Measurements from ENCODE around the gene INPP5K.

INPP5K gene

DNA sequence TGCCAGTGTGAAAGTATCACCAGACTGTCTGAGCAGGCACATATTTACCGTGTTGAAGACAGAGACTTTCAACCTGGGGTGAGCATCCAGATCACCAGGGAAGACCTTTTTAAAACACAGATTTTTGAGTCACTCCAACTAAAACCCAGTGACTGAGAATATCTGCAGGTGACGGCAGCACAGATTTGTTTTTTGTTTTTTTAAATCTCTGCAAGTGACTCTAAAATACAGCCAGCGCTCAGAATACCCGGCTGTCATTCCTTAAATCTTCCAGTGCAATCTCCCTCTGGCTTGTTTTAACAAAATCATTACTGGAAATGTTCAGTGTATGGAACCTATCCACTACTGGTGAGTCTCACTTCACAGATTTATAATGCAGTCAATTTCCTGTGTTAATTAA is 19.3 kb upstream of the INPP5K start:
- H3K9me3 ChIP-seq (ENCODE audit: control insufficient read depth, insufficient read depth, low read depth, low read length) = no peaks in the 10 kb centered on the region
- TF ChIP-seq ZNF529 (tag by site-specific recombination; IDR thresholded peaks at IDR 0.05; ENCODE audit: insufficient replicate concordance) (no peak), ZNF658 (tag by site-specific recombination; IDR thresholded peaks at IDR 0.05) (no peak), ZNF600 (tag by site-specific recombination; IDR thresholded peaks at IDR 0.05) (no peak), ZNF221 (tag by site-specific recombination; IDR thresholded peaks at IDR 0.05; ENCODE audit: borderline replicate concordance) (no peak), IKZF3 (tag by site-specific recombination; IDR thresholded peaks at IDR 0.05) (no peak), ZNF211 (tag by site-specific recombination; IDR thresholded peaks at IDR 0.05; ENCODE audit: low read depth) (no peak), REPIN1 (tag by site-specific recombination; IDR thresholded peaks at IDR 0.05; ENCODE audit: low read depth) (no peak), ZFP41 (tag by site-specific recombination; IDR thresholded peaks at IDR 0.05; ENCODE audit: borderline replicate concordance) (no peak), ZNF354C (tag by site-specific recombination; IDR thresholded peaks at IDR 0.05; ENCODE audit: borderline replicate concordance, low read depth) (no peak), ZNF394 (tag by site-specific recombination; IDR thresholded peaks at IDR 0.05; ENCODE audit: borderline replicate concordance) (no peak), ZNF747 (tag by site-specific recombination; IDR thresholded peaks at IDR 0.05) (no peak), ZNF138 (tag by site-specific recombination; IDR thresholded peaks at IDR 0.05; ENCODE audit: borderline replicate concordance) (no peak), ZNF768 (tag by site-specific recombination; IDR thresholded peaks at IDR 0.05) (no peak), ZNF155 (tag by site-specific recombination; IDR thresholded peaks at IDR 0.05) (no peak)
- TF ChIP-seq, protein P1, sequence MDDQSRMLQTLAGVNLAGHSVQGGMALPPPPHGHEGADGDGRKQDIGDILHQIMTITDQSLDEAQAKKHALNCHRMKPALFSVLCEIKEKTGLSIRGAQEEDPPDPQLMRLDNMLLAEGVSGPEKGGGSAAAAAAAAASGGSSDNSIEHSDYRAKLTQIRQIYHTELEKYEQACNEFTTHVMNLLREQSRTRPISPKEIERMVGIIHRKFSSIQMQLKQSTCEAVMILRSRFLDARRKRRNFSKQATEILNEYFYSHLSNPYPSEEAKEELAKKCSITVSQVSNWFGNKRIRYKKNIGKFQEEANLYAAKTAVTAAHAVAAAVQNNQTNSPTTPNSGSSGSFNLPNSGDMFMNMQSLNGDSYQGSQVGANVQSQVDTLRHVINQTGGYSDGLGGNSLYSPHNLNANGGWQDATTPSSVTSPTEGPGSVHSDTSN (CRISPR knock-in tag; IDR thresholded peaks at IDR 0.05) = no peak
- TF ChIP-seq, protein P2, sequence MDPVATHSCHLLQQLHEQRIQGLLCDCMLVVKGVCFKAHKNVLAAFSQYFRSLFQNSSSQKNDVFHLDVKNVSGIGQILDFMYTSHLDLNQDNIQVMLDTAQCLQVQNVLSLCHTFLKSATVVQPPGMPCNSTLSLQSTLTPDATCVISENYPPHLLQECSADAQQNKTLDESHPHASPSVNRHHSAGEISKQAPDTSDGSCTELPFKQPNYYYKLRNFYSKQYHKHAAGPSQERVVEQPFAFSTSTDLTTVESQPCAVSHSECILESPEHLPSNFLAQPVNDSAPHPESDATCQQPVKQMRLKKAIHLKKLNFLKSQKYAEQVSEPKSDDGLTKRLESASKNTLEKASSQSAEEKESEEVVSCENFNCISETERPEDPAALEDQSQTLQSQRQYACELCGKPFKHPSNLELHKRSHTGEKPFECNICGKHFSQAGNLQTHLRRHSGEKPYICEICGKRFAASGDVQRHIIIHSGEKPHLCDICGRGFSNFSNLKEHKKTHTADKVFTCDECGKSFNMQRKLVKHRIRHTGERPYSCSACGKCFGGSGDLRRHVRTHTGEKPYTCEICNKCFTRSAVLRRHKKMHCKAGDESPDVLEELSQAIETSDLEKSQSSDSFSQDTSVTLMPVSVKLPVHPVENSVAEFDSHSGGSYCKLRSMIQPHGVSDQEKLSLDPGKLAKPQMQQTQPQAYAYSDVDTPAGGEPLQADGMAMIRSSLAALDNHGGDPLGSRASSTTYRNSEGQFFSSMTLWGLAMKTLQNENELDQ (tag by site-specific recombination; IDR thresholded peaks at IDR 0.05; ENCODE audit: low read depth) = no peak
- TF ChIP-seq, protein P3, sequence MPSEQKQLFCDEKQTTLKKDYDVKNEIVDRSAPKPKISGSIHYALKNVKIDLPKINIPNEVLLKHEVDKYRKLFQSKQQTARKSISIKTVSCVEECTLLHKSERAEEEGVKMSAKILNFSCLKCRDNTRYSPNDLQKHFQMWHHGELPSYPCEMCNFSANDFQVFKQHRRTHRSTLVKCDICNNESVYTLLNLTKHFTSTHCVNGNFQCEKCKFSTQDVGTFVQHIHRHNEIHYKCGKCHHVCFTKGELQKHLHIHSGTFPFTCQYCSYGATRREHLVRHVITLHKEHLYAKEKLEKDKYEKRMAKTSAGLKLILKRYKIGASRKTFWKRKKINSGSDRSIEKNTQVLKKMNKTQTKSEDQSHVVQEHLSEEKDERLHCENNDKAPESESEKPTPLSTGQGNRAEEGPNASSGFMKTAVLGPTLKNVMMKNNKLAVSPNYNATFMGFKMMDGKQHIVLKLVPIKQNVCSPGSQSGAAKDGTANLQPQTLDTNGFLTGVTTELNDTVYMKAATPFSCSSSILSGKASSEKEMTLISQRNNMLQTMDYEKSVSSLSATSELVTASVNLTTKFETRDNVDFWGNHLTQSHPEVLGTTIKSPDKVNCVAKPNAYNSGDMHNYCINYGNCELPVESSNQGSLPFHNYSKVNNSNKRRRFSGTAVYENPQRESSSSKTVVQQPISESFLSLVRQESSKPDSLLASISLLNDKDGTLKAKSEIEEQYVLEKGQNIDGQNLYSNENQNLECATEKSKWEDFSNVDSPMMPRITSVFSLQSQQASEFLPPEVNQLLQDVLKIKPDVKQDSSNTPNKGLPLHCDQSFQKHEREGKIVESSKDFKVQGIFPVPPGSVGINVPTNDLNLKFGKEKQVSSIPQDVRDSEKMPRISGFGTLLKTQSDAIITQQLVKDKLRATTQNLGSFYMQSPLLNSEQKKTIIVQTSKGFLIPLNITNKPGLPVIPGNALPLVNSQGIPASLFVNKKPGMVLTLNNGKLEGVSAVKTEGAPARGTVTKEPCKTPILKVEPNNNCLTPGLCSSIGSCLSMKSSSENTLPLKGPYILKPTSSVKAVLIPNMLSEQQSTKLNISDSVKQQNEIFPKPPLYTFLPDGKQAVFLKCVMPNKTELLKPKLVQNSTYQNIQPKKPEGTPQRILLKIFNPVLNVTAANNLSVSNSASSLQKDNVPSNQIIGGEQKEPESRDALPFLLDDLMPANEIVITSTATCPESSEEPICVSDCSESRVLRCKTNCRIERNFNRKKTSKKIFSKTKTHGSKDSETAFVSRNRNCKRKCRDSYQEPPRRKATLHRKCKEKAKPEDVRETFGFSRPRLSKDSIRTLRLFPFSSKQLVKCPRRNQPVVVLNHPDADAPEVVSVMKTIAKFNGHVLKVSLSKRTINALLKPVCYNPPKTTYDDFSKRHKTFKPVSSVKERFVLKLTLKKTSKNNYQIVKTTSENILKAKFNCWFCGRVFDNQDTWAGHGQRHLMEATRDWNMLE (tag by site-specific recombination; conservative IDR thresholded peaks at IDR 0.05; ENCODE audit: low read depth) = no peak
- TF ChIP-seq, protein P4, sequence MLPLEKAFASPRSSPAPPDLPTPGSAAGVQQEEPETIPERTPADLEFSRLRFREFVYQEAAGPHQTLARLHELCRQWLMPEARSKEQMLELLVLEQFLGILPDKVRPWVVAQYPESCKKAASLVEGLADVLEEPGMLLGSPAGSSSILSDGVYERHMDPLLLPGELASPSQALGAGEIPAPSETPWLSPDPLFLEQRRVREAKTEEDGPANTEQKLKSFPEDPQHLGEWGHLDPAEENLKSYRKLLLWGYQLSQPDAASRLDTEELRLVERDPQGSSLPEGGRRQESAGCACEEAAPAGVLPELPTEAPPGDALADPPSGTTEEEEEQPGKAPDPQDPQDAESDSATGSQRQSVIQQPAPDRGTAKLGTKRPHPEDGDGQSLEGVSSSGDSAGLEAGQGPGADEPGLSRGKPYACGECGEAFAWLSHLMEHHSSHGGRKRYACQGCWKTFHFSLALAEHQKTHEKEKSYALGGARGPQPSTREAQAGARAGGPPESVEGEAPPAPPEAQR (tag by site-specific recombination; IDR thresholded peaks at IDR 0.05) = no peak
- TF ChIP-seq, protein P5, sequence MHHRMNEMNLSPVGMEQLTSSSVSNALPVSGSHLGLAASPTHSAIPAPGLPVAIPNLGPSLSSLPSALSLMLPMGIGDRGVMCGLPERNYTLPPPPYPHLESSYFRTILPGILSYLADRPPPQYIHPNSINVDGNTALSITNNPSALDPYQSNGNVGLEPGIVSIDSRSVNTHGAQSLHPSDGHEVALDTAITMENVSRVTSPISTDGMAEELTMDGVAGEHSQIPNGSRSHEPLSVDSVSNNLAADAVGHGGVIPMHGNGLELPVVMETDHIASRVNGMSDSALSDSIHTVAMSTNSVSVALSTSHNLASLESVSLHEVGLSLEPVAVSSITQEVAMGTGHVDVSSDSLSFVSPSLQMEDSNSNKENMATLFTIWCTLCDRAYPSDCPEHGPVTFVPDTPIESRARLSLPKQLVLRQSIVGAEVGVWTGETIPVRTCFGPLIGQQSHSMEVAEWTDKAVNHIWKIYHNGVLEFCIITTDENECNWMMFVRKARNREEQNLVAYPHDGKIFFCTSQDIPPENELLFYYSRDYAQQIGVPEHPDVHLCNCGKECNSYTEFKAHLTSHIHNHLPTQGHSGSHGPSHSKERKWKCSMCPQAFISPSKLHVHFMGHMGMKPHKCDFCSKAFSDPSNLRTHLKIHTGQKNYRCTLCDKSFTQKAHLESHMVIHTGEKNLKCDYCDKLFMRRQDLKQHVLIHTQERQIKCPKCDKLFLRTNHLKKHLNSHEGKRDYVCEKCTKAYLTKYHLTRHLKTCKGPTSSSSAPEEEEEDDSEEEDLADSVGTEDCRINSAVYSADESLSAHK (tag by site-specific recombination; IDR thresholded peaks at IDR 0.05) = no peak
- TF ChIP-seq, protein P6, sequence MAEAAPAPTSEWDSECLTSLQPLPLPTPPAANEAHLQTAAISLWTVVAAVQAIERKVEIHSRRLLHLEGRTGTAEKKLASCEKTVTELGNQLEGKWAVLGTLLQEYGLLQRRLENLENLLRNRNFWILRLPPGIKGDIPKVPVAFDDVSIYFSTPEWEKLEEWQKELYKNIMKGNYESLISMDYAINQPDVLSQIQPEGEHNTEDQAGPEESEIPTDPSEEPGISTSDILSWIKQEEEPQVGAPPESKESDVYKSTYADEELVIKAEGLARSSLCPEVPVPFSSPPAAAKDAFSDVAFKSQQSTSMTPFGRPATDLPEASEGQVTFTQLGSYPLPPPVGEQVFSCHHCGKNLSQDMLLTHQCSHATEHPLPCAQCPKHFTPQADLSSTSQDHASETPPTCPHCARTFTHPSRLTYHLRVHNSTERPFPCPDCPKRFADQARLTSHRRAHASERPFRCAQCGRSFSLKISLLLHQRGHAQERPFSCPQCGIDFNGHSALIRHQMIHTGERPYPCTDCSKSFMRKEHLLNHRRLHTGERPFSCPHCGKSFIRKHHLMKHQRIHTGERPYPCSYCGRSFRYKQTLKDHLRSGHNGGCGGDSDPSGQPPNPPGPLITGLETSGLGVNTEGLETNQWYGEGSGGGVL (tag by site-specific recombination; IDR thresholded peaks at IDR 0.05) = no peak
- no peak overlapping the region for H3K27ac ChIP-seq (ENCODE audit: extremely low read depth, low read depth, low read length)
- CTCF ChIA-PET = interaction anchor here (0.6 to 1.1 kb wide), 2 partner anchors 14 to 346 kb away, joined by 3 to 5 read pairs; no protein-coding TSS in a partner anchor
- H3K4me1 ChIP-seq (ENCODE audit: control insufficient read depth, insufficient read depth, low read length) = no peaks in the 10 kb centered on the region
- POLR2A ChIA-PET = interaction anchor here (0.7 to 0.9 kb wide), 2 partner anchors 9 to 16 kb away, joined by 3 to 4 read pairs; no protein-coding TSS in a partner anchor
- no peak overlapping the region for H3K4me3 ChIP-seq (ENCODE audit: low read depth, low read length)
- H3K36me3 ChIP-seq (ENCODE audit: control insufficient read depth in 2 of 2, insufficient read depth in 1 of 2, low read length in 2 of 2) = peaks cover 48 to 87% of the 10 kb centered on the region in 2 experiments

Data from HEK293 (cell line).